D341Med (cell line): Measurements from ENCODE around the gene MID1IP1.
A peak's percentile ranks its signal among the peaks of the same experiment; 100 is the strongest.

Source experiments
- DNase-seq: peaks from one replicate; pipeline ENCODE4 v3.0.0; 2012; ENCODE audit warnings: low spot score

Gene MID1IP1, protein sequence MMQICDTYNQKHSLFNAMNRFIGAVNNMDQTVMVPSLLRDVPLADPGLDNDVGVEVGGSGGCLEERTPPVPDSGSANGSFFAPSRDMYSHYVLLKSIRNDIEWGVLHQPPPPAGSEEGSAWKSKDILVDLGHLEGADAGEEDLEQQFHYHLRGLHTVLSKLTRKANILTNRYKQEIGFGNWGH

DNA sequence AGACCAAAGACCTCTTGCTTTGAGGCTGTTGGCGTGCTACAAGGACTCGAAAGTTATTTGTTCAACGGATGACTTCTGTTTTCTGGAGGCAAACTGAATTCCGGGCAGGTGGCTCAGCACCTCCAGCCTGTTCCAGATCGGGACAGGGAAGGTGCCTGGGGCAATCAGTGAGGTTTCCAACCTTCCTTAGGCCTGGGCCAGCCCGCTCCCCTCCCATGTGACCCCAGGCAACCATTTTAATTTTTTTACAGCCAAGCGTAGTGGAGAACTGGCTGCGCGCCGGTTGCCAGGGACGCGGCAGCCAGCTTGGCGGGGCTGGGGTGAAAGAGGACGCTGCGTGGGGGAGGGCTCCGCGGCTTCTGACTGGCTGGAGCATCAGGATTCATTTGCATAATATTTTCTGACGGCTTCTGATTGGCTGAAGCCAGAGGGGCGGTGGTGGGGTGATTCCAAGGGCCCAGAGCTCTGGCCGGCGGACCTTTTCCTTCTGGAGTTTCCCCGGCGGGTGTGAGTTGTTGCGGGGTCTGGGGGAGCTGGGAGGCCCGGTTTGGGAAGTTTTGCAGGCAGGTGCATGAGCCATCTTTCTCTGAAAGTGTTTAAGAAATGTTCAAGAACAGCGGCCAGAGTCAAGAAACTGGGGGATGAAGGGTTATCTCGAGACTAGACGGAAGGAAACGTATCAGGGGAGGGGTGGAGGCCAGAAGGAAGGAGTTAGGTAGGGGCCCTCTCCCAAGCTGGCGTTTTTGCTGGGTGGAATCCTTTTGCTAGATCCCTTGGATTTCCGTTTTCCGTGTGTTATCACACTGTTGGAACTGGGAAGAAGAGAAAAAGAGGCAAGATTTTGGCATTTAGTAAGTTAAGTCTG is at the start of gene MID1IP1:
MID1IP1 (plus strand) TSS at position 479 of the 865 bp plus-strand sequence. CDS start 3,488 bp downstream, outside the sequence.
- DNase-seq = peak; percentile 91

DNA sequence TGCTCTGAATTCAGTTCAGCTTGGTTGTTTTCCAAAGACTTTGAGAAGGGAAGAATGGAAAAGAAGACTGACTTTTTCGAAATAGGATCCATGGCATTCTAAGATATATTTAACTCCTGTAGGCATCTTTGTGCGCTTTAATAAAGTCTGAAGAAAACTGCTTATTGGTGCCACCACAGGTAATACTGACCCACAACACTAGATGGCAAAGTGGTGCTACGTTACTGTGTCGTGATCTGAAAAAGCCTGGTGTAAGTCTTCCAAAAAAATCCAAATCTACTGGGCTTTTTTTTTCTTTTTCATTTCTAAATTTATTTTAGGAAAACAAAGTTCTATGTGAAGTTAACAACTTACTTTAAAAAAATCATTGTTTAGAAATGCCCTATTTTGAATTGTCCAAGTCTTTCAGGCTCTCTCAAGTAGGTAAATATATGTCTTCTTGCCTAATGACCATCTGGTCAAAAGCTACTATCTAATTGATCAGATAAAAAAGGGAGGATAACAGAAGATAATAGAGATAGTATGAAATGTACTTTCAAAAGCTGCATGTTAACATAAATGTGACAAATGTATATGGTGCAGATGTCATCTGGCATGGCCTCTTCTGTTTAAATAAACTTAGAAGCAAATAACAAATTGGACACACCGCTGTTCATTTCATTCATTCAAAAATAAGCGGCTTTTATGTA is 47.0 kb upstream of the MID1IP1 start:
- DNase-seq = peak; percentile 40

DNA sequence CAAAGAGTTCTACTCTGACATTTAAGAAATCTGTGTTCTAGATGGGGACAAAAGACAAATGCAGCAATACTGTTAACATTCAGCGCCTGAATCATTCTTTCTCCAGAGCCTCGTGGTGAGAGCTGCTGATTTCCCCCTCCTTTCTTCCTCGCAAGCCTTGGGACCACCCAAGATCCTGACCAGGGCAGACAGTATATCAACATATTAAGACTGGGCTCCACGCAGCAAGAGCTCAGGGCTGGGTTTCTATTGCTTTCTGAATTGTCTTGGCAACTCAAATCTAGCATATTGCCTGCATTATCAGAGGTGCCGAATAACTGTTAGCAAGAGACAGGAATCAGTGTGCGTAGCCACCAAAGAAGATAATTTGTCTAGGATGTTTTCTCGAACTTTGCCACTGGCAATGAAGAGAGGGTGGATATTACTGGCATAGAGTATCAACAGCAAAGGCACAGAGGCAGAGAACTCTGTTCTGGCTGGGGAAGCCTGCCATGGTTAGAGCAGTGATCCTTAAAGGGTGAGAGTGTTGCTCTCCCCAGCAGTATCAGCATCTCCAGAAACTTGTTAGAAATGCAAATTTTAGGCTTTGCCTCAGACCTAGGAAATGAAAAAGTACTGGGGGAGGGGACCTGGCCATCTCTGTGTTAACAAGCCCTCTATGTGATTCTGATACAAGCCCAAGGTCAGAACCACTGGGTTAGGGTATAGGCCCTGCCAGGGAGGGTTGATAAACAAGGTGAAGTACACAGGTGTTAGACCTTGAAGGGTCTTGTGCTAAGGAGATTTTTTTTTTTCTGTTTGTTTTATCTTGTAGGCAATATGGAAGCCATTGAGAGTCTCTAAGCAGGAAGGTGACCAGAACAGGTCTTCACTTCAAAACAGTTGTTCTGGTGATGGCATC is 46.2 kb upstream of the MID1IP1 start:
- DNase-seq = no peak

DNA sequence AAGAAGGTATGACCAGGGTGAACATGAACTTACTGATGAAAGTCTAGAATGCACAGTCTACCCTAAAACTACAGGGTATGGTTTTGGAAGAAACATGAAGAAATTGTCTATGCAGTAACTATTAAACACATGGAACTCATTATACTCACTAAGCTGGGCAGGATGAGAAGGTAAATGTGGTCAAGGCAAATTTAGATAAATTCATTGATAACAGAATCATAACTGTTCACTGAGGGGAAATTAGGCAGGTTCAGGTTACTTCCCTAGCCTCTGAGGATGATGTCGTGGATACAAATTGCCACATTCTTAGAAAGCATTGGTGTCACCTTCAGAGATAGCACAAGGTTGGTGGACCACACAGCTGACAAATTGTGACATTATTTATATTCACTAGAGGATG is 40.4 kb upstream of the MID1IP1 start:
- DNase-seq = no peak

DNA sequence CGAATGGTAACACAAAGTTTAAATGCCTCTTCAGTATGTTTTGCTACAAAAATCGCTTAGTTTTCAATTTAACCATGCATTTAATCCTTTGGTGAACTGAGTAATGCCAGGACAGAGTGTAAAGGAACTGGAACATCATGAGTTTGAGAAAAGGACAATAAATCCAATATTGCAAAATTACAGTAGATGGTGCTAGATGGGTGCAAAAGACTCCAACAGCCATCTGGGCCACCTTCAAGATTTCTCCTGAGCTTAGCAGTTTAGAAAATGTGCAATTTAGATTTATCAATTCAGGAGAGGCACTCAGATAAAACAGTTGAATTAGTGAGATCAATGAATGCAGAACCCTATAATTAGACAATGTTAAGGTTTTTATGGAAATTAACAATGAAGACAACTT is 33.2 kb upstream of the MID1IP1 start:
- DNase-seq = peak; percentile 27

DNA sequence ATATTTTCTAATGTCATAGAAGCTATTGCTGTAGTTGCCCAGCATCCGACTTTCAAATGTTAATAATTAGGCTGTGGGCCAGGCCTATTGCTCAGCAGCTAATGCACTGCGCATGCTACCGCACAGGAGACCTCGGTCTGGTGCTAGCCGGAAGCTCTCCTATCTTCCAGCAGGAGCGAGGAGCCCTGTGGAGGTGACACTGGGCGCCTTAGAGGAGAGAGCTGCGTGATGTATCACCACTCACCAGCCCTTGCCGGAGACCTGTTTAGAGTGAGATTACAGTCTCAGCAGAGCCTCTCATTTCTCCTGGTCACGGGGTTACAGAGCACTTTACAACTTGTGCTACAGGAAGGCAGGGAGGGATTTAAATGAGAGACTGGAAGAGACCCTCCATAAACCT is 31.1 kb upstream of the MID1IP1 start:
- no peak for DNase-seq

DNA sequence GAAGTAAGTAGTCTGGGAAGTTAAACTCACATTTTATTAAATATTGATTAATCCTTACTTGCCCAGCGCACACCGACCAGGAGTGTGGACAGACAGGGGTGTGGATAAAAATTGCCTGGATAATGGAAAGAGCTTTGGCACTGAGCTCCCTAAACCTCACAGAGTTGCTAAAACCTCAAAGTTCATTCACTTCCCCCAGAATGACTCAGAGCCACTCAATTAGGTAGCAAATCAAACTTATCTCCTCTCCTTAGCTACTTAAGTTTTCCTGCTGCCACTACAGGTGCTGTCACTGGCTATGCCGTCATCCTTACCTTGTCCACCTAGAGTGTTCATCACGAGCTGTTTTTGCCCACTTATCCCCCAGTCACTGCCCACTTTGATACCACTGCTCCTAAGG is 27.0 kb upstream of the MID1IP1 start:
- DNase-seq = no peak

DNA sequence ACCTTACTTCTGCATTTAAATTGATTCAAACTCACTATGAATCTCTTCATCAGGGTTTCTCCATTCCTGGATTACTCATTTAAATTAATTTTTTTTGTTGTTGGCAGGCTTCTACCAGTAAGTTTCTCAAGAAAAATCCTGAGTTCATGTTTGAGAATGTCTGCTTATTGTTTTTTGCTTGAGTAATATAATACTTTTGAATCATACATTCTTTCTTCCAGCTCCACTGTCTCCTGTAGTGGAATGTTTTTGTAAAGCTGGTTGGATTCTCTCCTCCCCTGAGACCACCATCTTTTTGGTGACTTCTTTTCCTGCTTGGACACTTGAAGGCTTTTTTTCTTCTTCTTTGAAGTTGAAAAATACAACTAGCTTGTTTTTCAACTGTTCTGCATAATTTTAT is 4.3 kb upstream of the MID1IP1 start:
- no peak for DNase-seq

DNA sequence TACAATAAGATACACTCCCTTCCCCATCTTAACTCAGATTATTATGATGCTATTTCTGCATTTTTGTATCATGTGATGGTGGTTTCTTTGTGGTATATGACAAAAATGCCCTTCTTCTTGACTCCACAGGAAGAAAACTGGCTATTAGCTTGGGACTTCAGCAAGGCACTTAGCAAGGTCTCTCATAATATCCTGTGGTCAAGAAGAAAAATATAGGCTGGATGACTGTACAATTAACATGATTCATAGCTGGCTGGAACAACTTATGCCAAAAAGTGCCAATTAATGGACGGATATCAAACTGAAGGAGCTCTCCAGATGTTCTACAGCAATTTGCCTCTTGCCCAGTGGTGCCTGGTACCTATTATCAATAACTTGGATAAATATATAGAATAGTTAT is 2.3 kb upstream of the MID1IP1 start:
- no peak for DNase-seq

DNA sequence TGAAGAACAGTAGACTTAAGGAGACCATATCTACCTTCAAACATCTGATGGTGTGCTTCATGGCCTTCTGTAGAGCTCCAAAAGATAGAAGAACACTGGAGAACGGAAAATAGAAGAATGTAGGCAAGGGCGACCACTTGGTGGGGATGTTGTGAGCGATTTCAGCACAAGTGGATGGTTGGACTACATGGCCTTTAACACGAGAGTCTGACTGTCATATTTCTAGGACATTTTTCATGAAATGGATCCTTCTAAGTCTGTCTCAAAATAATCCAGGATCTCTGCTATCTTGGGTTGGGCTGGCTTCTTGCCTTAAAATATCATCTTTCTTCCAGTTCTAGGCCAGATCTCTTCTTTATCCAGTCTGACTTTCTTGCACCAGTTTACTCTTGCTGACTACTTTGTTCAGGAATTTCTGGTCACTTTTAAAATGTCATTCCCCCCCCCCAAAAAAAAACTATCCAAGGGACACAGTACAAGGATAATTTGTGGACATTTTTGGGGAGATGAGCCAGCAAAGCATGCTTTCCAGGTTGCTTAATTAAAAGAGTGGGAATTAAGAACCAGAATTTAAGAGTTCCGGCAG is 1.2 kb upstream of the MID1IP1 start:
- DNase-seq = no peak

DNA sequence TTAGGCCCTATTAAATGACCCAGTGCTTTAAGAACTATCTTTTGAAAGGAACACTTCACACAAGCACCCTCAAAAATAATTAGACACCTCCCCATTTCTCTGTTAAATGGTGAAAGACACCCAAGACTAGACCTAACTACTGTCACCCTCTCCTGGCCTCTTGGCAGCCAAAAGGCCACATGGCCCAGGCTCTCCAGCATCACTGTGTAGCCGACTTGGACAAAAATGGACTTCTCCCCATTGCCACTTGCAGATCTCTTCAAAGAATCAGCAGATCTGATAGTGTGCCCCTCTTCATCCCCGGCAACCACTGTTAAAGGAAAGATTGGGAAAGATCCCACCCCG is 2.0 kb downstream of the MID1IP1 start:
- DNase-seq = no peak

DNA sequence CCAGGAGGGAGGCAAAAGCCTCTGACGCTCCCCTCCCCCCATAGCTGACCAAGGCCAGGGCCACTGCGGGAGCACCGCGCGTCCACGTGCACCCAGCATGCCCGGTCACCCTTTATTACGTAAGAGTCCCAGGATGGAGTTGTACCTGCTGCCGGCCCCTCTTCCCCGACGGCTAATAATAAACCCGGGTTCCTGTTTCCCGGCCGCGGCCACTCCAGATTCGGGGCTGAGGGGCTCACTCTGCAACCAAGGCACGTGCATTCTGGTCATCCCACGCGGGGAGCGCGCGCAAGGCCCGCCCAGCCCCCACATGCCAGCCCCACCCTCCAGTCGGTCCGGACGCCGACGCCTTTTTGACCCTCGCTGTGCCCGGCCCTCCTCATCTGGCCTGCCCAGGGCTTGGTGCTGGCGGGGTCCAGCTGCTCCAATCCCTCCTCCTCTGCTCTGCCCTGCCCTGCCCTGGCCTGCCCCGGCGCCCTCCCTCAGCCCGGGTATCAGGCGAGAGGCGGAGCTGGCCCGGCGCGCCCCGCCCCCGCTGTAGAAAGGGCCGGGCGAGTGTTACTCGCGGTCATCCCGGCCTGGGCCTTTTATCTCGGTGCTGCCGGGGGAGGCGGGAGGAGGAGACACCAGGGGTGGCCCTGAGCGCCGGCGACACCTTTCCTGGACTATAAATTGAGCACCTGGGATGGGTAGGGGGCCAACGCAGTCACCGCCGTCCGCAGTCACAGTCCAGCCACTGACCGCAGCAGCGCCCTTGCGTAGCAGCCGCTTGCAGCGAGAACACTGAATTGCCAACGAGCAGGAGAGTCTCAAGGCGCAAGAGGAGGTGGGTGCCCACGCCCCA is 2.6 kb downstream of the MID1IP1 start:
- DNase-seq = peak; percentile 80

DNA sequence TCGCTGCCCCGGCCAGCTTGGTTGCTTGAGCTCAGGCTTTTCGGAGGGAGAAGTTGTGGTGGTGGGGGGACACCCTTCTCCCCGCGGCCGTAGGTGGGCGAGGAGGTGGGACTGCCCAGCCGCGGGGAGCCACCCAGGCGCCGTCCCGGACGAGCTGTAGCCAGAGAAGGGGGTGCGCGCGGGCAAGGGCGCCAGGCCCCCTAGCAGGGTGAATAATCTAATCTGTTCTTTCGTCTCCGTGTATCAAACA is 3.1 kb downstream of the MID1IP1 start:
- DNase-seq = no peak

DNA sequence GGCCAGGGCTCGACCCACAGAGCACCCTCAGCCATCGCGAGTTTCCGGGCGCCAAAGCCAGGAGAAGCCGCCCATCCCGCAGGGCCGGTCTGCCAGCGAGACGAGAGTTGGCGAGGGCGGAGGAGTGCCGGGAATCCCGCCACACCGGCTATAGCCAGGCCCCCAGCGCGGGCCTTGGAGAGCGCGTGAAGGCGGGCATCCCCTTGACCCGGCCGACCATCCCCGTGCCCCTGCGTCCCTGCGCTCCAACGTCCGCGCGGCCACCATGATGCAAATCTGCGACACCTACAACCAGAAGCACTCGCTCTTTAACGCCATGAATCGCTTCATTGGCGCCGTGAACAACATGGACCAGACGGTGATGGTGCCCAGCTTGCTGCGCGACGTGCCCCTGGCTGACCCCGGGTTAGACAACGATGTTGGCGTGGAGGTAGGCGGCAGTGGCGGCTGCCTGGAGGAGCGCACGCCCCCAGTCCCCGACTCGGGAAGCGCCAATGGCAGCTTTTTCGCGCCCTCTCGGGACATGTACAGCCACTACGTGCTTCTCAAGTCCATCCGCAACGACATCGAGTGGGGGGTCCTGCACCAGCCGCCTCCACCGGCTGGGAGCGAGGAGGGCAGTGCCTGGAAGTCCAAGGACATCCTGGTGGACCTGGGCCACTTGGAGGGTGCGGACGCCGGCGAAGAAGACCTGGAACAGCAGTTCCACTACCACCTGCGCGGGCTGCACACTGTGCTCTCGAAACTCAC is 3.6 kb downstream of the MID1IP1 start:
- peak; percentile 41 for DNase-seq

DNA sequence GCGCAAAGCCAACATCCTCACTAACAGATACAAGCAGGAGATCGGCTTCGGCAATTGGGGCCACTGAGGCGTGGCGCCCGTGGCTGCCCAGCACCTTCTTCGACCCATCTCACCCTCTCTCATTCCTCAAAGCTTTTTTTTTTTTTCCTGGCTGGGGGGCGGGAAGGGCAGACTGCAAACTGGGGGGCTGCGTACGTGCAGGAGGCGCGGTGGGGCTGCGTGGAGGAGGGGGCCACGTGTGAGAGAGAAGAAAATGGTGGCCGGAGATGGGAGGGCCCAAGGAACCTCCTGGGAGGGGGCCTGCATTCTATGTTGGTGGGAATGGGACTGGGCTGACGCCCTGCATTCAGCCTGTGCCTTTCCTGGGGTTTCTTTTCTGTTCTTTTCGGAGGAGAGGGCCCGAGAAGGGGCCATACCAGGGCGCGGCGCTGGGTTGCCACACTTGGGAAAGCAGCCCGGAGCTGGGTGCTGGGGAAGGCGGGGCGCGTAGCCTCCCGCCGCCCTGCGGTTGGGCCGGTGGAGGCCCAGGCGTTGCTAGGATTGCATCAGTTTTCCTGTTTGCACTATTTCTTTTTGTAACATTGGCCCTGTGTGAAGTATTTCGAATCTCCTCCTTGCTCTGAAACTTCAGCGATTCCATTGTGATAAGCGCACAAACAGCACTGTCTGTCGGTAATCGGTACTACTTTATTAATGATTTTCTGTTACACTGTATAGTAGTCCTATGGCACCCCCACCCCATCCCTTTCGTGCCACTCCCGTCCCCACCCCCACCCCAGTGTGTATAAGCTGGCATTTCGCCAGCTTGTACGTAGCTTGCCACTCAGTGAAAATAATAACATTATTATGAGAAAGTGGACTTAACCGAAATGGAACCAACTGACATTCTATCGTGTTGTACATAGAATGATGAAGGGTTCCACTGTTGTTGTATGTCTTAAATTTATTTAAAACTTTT is 4.5 kb downstream of the MID1IP1 start:
- peak; percentile 55 for DNase-seq

DNA sequence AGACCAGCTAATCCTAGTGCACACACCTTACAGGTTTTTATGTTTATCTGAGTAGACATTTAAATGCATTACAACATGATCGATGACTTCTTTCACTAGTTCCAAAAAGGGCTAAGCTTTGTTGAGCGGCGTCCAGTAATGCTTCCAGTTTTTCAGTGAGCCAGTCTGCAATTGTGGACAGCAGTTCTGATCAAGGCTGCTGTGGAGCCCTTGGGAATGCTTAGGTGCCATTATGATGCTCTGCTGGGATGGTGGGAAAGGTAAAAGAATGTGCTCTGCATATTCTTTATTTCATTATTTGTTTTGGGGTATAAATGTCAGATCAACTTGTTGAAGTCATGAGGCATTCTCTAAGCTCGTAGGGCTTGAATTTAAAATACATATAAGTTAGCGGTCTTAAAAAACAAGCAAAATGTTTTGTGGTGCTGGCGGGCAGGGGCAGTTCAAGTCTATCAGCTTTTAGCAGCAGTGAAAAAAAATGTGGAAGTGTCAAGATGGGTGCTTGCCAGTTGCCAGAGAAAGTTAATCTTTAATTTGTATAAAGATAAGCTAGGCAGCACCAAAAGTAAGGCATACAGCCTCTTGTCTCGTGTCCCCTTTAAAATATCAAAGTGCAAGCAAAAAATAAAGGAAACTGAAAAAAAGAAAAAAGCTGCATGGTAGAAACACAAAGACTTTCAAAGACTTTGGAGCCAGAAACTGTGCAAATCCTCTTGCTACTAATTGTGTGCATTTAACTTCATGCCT is 5.8 kb downstream of the MID1IP1 start:
- no peak for DNase-seq

DNA sequence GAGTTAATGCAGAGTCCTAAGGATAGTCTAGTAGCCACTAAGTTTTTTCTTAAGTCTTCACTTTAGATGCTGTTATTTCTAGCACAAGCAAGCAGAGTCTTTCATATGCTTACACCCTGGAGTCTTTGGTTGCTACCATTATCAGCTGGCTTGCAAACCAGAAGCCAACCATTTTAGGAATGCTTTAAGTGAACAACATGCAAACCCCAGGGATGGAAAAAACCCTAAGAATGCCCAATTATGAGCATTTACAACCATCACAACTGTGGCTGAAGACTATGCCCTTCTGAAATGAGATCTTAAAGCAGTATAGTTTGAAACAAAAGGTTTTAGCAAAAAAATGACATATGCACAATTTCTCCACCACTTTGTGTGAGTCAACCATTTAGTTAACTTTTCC is 6.6 kb downstream of the MID1IP1 start:
- DNase-seq = no peak

DNA sequence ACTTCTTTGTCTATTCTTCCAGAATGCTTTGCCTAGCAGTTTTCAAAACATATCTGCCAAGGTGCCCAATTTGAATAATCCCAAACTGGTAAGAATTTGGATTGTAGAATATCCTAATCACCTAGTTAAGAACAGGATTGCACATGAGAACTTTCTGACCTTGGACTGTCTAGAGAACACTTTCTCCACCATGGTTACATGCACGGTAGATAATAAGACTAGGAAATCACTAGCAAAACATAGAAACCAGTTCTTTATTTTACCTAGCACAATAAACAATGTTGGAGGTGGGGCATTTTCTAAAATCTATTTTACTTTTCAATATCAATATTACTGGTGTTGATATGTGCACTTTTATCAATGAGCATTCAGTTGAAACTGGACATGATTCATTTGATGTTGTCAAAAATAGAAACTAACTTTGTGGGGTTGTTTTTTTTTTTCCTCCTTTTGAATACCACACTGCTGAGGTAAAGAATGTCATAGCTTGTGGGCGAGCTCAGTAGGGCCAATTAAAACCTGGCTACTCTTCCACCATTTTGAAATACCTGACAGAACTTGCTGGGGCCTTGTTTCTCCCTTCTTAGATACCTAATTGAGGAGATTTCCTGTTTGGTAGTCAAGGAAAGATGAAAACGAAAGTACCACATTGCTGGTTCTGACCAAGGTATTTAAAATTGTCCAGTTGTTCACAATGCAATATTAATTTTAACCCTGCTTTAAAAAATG is 10.4 kb downstream of the MID1IP1 start:
- no peak for DNase-seq
